A673 (cell line): Measurements from ENCODE around the gene CARD19.

Experiments used
- EZH2 ChIP-seq: fragments of 200-600 bp; sonication (generic); IDR thresholded peaks from 2 replicates; pipeline ENCODE4 v1.6.1; 2017; ENCODE audit warnings: borderline replicate concordance, low read depth, mild to moderate bottlenecking, mixed read lengths, antibody characterized with exemption, low read length; ENCODE audit not compliant: poor library complexity, severe bottlenecking
- TF ChIP-seq, protein P1 (sequence below): fragments of 300-800, 200-600 bp; sonication (generic); conservative IDR thresholded peaks from 2 replicates; pipeline ENCODE4 v1.5.1; 2017; ENCODE audit warnings: low read depth, mild to moderate bottlenecking, antibody characterized with exemption, low read length, moderate library complexity, mixed read lengths

DNA sequence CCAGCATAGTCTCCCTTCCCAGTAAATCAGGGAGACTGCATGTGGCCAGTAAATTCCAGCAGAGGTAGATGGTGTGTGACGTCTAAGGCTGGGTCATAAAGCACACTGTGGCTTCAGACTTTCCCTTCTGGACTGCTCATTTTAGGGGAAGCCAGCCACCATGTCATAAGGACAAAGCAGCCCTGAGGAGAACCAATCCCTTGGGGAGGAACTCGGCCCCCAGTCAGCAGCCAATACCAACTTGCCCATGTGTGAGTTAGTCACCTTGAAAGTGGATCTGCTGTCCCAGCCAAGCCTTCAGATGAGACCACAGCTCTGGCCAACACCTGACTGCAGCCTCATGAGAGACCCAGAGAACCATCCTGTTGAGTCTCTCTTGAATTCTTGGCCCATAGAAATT lies 52.7 kb downstream of the CARD19 start:
- TF ChIP-seq, protein P1, sequence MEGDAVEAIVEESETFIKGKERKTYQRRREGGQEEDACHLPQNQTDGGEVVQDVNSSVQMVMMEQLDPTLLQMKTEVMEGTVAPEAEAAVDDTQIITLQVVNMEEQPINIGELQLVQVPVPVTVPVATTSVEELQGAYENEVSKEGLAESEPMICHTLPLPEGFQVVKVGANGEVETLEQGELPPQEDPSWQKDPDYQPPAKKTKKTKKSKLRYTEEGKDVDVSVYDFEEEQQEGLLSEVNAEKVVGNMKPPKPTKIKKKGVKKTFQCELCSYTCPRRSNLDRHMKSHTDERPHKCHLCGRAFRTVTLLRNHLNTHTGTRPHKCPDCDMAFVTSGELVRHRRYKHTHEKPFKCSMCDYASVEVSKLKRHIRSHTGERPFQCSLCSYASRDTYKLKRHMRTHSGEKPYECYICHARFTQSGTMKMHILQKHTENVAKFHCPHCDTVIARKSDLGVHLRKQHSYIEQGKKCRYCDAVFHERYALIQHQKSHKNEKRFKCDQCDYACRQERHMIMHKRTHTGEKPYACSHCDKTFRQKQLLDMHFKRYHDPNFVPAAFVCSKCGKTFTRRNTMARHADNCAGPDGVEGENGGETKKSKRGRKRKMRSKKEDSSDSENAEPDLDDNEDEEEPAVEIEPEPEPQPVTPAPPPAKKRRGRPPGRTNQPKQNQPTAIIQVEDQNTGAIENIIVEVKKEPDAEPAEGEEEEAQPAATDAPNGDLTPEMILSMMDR: no peak
- no peak for TF ChIP-seq EZH2
